ENCODE measurements around the gene NGRN.
"Not testable (repeated sequence)": the region's sequence is repeated elsewhere in the genome, so short reads cannot be mapped to it uniquely, and the experiment has no call there.

NGRN gene

GRCh38 chr15:90293040-90293810, 27.8 kb downstream of the NGRN start:
- not testable (repeated sequence) for H3K9me3 Mint-ChIP-seq, H3K27ac Mint-ChIP-seq, H3K36me3 Mint-ChIP-seq, H3K4me3 Mint-ChIP-seq
- peak; percentile 78 to 90 for DNase-seq (ENCODE audit: low spot score in 2 of 2)
- ATAC-seq: peak; percentile 42
- H3K4me1 Mint-ChIP-seq: peaks cover 12% of the 10 kb centered on the region

GRCh38 chr15:90294159-90294558, 28.7 kb downstream of the NGRN start:
- H3K36me3 Mint-ChIP-seq: no peaks in the 10 kb centered on the region
- ATAC-seq (no peak), DNase-seq (ENCODE audit: low spot score in 2 of 2) (no peak)
- no peaks in the 10 kb centered on the region for H3K9me3 Mint-ChIP-seq
- H3K4me3 Mint-ChIP-seq: no peak overlapping the region
- peaks cover 12% of the 10 kb centered on the region for H3K4me1 Mint-ChIP-seq
- H3K27ac Mint-ChIP-seq: no peak overlapping the region

DNA sequence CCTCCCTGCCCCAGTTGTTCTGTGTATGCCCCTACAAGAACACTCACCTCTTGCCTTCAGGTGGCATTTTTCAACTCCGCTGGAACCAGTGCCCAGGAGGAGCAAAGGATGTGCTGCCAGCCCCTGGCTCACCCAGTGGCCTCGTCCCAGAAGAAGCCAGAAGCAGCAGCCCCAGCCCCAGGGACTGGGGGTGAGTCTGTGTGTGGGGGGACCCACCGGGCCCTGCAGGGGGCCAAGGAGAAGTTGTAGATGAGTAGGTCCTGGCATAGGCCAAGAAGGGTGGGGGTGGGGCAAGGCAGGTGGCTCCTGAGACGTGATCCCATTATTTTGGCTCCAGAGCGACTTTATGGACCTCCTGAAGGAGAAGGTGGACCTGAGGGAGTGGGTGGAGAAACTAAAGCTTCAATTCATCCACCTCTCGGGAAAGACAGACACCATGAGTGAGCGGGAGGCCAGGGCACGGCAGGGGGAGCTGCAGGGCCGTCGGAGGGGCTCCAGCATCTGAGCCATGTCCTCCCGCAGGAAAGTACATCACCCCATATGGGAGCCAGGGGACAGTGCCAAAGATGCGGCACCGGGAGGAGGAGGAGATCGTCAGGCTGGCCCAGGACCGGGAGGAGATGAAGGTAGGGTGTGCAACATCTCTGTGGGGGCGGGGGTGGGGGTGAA, 29.3 kb downstream of the NGRN start:
- H3K4me1 Mint-ChIP-seq: peaks cover 12% of the 10 kb centered on the region
- ATAC-seq (no peak), DNase-seq (ENCODE audit: low spot score in 2 of 2) (no peak)
- H3K9me3 Mint-ChIP-seq: no peaks in the 10 kb centered on the region
- no peak overlapping the region for H3K4me3 Mint-ChIP-seq
- H3K27ac Mint-ChIP-seq: no peak overlapping the region
- no peaks in the 10 kb centered on the region for H3K36me3 Mint-ChIP-seq

DNA sequence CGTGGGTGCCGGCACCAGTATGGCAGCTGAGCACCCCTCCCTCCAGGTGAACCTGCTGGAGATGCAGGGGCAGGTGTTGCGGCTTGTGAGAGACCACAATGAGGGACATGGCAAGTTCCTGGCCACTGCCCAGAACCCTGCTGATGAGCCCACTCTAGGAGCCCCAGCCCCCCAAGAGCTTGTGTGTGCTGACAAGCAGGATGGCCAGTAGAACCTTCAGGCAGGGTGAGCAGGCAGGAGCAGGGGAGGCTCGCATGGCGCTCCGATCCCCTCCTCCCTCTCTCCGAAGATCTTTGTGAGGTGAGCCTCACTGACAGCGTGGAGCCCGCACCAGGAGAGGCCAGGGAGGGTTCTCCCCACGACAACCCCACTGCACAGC, 29.8 kb downstream of the NGRN start:
- Mint-ChIP-seq H3K36me3 (no peaks in the 10 kb centered on the region), H3K4me3 (no peak overlapping the region), H3K4me1 (peaks cover 12% of the 10 kb centered on the region), H3K27ac (no peak overlapping the region), H3K9me3 (no peaks in the 10 kb centered on the region)
- DNase-seq (ENCODE audit: low spot score in 2 of 2) (no peak), ATAC-seq (no peak)

GRCh38 chr15:90296316-90296884, 30.9 kb downstream of the NGRN start:
- not testable (repeated sequence) for H3K4me3 Mint-ChIP-seq; H3K9me3 Mint-ChIP-seq; ATAC-seq; H3K27ac Mint-ChIP-seq; H3K36me3 Mint-ChIP-seq; DNase-seq (ENCODE audit: low spot score in 2 of 2)
- H3K4me1 Mint-ChIP-seq: peaks cover 23% of the 10 kb centered on the region

DNA sequence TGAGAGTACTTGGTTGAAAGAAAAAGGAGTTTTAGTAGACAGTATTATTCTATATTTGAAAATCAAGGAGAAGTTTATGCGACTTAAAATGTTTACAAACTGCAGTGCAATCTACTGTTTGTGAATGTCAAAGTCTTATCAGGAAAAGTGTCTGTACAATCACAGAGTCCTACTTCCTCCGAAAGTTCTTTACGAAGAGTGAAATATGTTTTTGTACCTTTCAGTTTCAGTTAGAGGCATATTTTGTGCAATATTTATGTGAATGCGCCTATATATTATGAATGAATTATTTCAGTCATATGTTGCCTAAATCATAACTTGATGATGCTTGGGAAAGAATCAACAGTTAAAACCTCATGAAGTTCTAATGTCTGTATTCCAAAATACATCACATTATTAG, 31.5 kb downstream of the NGRN start:
- no peaks in the 10 kb centered on the region for H3K9me3 Mint-ChIP-seq

DNA sequence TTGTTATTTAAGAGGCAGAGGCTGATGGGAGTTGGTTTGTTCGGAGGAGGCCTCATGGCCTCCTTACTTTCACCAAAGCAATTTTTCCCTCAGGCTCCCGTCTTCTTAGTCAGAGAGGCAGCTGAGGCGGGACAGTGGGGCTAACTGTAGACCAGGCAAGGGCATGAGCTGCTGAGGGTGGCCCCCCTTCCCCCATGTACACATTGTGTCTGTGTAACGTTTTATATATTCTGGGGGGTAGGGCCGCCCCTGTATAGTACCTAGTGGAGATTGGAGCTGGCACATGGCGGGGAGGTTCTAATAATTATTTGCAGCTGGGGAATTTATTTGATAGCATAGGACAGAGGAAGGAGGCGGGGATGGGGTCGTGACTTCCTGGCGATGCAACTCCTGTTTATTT, 35.1 kb downstream of the NGRN start:
- Mint-ChIP-seq H3K27ac (no peak overlapping the region), H3K36me3 (no peaks in the 10 kb centered on the region), H3K4me1 (peaks cover 21% of the 10 kb centered on the region), H3K4me3 (no peak overlapping the region), H3K9me3 (no peaks in the 10 kb centered on the region)
- no peak for ATAC-seq
- no peak for DNase-seq (ENCODE audit: low spot score in 2 of 2)

More for the DNA sequence above, 31.5 kb downstream of the NGRN start:
- H3K36me3 Mint-ChIP-seq: no peaks in the 10 kb centered on the region
- H3K4me1 Mint-ChIP-seq: peaks cover 28% of the 10 kb centered on the region
- no peak overlapping the region for H3K27ac Mint-ChIP-seq
- H3K4me3 Mint-ChIP-seq: no peak overlapping the region
- no peak for DNase-seq (ENCODE audit: low spot score in 2 of 2)
- ATAC-seq: no peak

GRCh38 chr15:90300988-90301706, 35.7 kb downstream of the NGRN start:
- H3K4me1 Mint-ChIP-seq: peaks cover 26% of the 10 kb centered on the region
- H3K4me3 Mint-ChIP-seq: no peak overlapping the region
- ATAC-seq (peak; percentile 67), DNase-seq (ENCODE audit: low spot score in 2 of 2) (peak; percentile 52 to 83)
- no peak overlapping the region for H3K27ac Mint-ChIP-seq
- no peaks in the 10 kb centered on the region for H3K9me3 Mint-ChIP-seq
- no peaks in the 10 kb centered on the region for H3K36me3 Mint-ChIP-seq

- Mint-ChIP-seq H3K4me3 (no peak overlapping the region), H3K27ac (no peak overlapping the region), H3K9me3 (no peaks in the 10 kb centered on the region), H3K36me3 (no peaks in the 10 kb centered on the region), H3K4me1 (peaks cover 33% of the 10 kb centered on the region)
- ATAC-seq: no peak
- no peak for DNase-seq (ENCODE audit: low spot score in 2 of 2)
Measured at GRCh38 chr15:90301707-90302300, 36.3 kb downstream of the NGRN start.

DNA sequence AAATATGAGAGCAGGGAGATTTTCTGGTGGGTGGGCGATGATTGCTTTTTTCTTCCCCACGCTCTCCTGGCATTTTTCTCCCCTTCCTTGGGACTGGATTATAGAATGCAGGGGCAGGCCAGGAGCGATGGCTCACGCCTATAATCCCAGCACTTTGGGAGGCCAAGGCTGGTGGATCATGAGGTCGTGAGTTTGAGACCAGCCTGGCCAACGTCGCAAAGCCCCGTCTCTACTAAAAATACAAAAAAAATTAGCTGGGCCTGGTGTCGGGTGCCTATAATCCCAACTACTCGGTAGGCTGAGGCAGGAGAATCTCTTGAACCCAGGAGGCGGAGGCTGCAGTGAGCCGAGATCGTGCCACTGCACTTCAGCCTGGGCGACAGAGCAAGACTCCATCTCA, 39.9 kb downstream of the NGRN start:
- DNase-seq (ENCODE audit: low spot score in 2 of 2); H3K27ac Mint-ChIP-seq; ATAC-seq; H3K9me3 Mint-ChIP-seq; H3K36me3 Mint-ChIP-seq; H3K4me3 Mint-ChIP-seq: not testable (repeated sequence)
- peaks cover 44% of the 10 kb centered on the region for H3K4me1 Mint-ChIP-seq

DNA sequence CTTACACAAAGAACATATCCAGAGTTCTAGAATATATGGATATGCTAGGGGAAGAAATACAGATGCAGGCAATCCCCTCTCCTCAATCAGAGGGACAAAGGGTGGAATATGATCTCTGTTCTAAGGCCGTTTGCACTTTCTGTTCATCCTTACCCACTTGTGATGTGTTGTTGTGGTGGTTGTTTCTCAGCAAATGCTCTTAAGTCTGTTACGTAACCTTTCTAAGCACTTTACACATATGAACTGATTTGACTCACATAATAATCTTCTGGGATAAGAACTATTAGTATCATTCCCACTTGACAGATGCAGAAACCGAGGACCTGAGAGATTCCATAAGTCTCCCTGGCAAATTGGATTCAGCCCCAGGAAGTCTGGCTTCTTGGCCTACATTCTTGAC, 40.5 kb downstream of the NGRN start:
- H3K36me3 Mint-ChIP-seq: no peaks in the 10 kb centered on the region
- H3K4me1 Mint-ChIP-seq: peaks cover 38% of the 10 kb centered on the region
- no peak overlapping the region for H3K27ac Mint-ChIP-seq
- H3K4me3 Mint-ChIP-seq: peak overlapping the region; percentile 60
- ATAC-seq: no peak
- no peak for DNase-seq (ENCODE audit: low spot score in 2 of 2)
- H3K9me3 Mint-ChIP-seq: no peaks in the 10 kb centered on the region

DNA sequence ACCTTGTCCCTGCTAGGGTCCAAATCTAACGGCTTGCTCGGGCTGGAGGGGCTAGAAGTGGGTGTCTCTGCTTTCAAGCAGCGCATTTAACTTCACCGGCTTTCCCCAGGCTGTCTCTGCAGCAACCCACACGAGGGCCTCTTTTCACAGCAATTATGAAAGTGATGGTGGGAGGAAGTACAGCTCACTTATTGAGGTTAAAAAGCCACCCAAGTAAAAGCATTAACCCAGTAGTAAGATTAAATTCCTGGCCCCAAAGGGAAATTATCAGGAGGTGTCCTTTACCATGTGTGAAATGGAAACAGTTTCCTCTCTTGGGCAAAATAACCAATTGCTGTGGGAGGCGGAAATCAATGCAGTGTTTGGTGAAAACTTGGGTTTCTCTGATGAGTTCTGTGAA, 41.1 kb downstream of the NGRN start:
- peak; percentile 97 for ATAC-seq
- no peak for DNase-seq (ENCODE audit: low spot score in 2 of 2)
- Mint-ChIP-seq H3K27ac (no peak overlapping the region), H3K9me3 (no peaks in the 10 kb centered on the region), H3K4me3 (peak overlapping the region; percentile 60), H3K4me1 (peaks cover 32% of the 10 kb centered on the region), H3K36me3 (no peaks in the 10 kb centered on the region)

GRCh38 chr15:90307661-90308060, 42.2 kb downstream of the NGRN start:
- no peaks in the 10 kb centered on the region for H3K36me3 Mint-ChIP-seq
- ATAC-seq (no peak), DNase-seq (ENCODE audit: low spot score in 2 of 2) (no peak)
- peak overlapping the region; percentile 26 for H3K27ac Mint-ChIP-seq
- H3K4me3 Mint-ChIP-seq: no peak overlapping the region
- peaks cover 29% of the 10 kb centered on the region for H3K4me1 Mint-ChIP-seq
- H3K9me3 Mint-ChIP-seq: no peaks in the 10 kb centered on the region

GRCh38 chr15:90309020-90309419, 43.5 kb downstream of the NGRN start:
- Mint-ChIP-seq H3K27ac (no peak overlapping the region), H3K4me1 (peaks cover 29% of the 10 kb centered on the region), H3K9me3 (no peaks in the 10 kb centered on the region), H3K36me3 (no peaks in the 10 kb centered on the region), H3K4me3 (no peak overlapping the region)
- no peak for DNase-seq (ENCODE audit: low spot score in 2 of 2)
- no peak for ATAC-seq

- no peak overlapping the region for H3K27ac Mint-ChIP-seq
- H3K9me3 Mint-ChIP-seq: no peaks in the 10 kb centered on the region
- DNase-seq (ENCODE audit: low spot score in 2 of 2) (no peak), ATAC-seq (no peak)
- peaks cover 8% of the 10 kb centered on the region for H3K4me1 Mint-ChIP-seq
- H3K4me3 Mint-ChIP-seq: no peak overlapping the region
- H3K36me3 Mint-ChIP-seq: no peaks in the 10 kb centered on the region
Measured at GRCh38 chr15:90315278-90315982, 50.0 kb downstream of the NGRN start.

Measured in stimulated activated effector memory CD8-positive, alpha-beta T cell treated with anti-CD3 and anti-CD28 coated beads, Interleukin-12 subunit alpha, Interleukin-12 subunit beta, amount 100 ng/mL, for 72 hours (primary cell).